Cardiac fibroblast (primary cell): ENCODE data around the gene TMBIM4.

Experiments used
- DNase-seq, 2 donors: peaks; one replicate each; pipeline versions ENCODE4 v3.0.0 to v3.0.0-alpha.2; 2010; ENCODE audit warnings: low read depth in 2 of 2
- H3K4me3 ChIP-seq, 2 donors: replicated peaks in 1 of 2; 1 replicate in 1 of 2; 2 replicates in 1 of 2; pipeline ENCODE4 v1.5.1; 2011; ENCODE audit warnings: low read depth in 2 of 2, low read length in 2 of 2, mild to moderate bottlenecking in 2 of 2, moderate library complexity in 1 of 2
- CTCF ChIP-seq: IDR thresholded peaks from one replicate; pipeline ENCODE4 v1.5.1; 2011; ENCODE audit warnings: low read depth, mild to moderate bottlenecking, low read length, inconsistent platforms

Gene TMBIM4

GRCh38 chr12:66118240-66118891 is 51.4 kb downstream of the TMBIM4 start:
- no peak overlapping the region for H3K4me3 ChIP-seq
- DNase-seq = peak in 1 of 2 donors; percentile 61
- TF ChIP-seq CTCF = no peak

- DNase-seq = no peak
- TF ChIP-seq CTCF = no peak
- H3K4me3 ChIP-seq = no peak overlapping the region
Measured at GRCh38 chr12:66117242-66117641, 52.6 kb downstream of the TMBIM4 start.

- no peak for TF ChIP-seq CTCF
- no peak overlapping the region for H3K4me3 ChIP-seq
- DNase-seq = no peak
Measured at GRCh38 chr12:66115071-66115600, 54.7 kb downstream of the TMBIM4 start.

GRCh38 chr12:66113471-66113870 is 56.3 kb downstream of the TMBIM4 start:
- no peak overlapping the region for H3K4me3 ChIP-seq
- no peak for TF ChIP-seq CTCF
- no peak for DNase-seq

GRCh38 chr12:66111605-66112004 is 58.2 kb downstream of the TMBIM4 start:
- no peak overlapping the region for H3K4me3 ChIP-seq
- peak; percentile 23 to 36 for DNase-seq
- TF ChIP-seq CTCF = no peak

GRCh38 chr12:66109056-66109455 is 60.7 kb downstream of the TMBIM4 start:
- H3K4me3 ChIP-seq = no peak overlapping the region
- TF ChIP-seq CTCF = no peak
- DNase-seq = no peak

- no peak for DNase-seq
- no peak overlapping the region for H3K4me3 ChIP-seq
- TF ChIP-seq CTCF = no peak
Measured at GRCh38 chr12:66108386-66108785, 61.4 kb downstream of the TMBIM4 start.
